ENCODE results near the gene HDAC9. TPM values are rescaled to one million over a fixed set of nuclear protein-coding genes. Genes with fewer than 3 reads are reported as not detected.

The HDAC9 gene
- total and polyA plus RNA-seq, 2 of the 13 experiments (the other 11 are each of a cell fraction or from before 2014, with no cell fraction given): 0.05 to 0.07 TPM

DNA sequence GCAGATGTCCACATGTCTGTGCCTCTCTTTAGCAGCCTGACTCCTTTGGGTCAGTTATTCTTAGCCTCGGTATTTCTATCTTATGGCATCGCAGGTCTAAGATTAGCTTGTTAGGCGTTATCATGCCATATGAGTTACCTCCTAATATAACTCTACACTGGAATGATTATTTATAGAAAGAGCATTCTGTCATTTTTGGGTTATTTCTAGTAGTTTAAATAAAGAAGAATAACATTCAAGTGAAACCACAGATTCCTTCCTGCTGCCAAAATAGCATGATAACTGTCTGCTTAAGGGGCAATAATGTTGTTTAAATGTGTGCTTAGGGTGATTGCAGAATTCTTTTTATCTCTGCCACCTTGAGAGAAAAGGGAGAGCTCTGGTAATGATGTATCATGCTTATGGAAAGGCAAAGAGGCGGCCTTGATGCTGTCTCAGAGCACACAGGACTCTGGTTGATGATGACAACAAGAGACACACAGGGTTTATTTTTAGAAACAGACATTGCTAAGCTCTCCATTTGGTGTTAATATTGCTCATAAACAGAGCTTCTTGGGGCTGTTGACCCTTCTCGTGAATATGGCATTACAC lies 10.4 kb downstream of the HDAC9 start (continued):
- TF ChIP-seq, protein P1, sequence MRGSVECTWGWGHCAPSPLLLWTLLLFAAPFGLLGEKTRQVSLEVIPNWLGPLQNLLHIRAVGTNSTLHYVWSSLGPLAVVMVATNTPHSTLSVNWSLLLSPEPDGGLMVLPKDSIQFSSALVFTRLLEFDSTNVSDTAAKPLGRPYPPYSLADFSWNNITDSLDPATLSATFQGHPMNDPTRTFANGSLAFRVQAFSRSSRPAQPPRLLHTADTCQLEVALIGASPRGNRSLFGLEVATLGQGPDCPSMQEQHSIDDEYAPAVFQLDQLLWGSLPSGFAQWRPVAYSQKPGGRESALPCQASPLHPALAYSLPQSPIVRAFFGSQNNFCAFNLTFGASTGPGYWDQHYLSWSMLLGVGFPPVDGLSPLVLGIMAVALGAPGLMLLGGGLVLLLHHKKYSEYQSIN (CRISPR knock-in tag; IDR thresholded peaks at IDR 0.05; ENCODE audit: borderline replicate concordance): no peak
- TF ChIP-seq, protein P2, sequence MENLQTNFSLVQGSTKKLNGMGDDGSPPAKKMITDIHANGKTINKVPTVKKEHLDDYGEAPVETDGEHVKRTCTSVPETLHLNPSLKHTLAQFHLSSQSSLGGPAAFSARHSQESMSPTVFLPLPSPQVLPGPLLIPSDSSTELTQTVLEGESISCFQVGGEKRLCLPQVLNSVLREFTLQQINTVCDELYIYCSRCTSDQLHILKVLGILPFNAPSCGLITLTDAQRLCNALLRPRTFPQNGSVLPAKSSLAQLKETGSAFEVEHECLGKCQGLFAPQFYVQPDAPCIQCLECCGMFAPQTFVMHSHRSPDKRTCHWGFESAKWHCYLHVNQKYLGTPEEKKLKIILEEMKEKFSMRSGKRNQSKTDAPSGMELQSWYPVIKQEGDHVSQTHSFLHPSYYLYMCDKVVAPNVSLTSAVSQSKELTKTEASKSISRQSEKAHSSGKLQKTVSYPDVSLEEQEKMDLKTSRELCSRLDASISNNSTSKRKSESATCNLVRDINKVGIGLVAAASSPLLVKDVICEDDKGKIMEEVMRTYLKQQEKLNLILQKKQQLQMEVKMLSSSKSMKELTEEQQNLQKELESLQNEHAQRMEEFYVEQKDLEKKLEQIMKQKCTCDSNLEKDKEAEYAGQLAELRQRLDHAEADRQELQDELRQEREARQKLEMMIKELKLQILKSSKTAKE (CRISPR knock-in tag; IDR thresholded peaks at IDR 0.05; ENCODE audit: borderline replicate concordance): no peak
- TF ChIP-seq YEATS4 (CRISPR knock-in tag; IDR thresholded peaks at IDR 0.05; ENCODE audit: borderline replicate concordance) (no peak), ZNF607 (CRISPR knock-in tag; IDR thresholded peaks at IDR 0.05; ENCODE audit: borderline replicate concordance) (no peak), SALL1 (CRISPR knock-in tag; IDR thresholded peaks at IDR 0.05) (no peak)
- TF ChIP-seq, protein P3, sequence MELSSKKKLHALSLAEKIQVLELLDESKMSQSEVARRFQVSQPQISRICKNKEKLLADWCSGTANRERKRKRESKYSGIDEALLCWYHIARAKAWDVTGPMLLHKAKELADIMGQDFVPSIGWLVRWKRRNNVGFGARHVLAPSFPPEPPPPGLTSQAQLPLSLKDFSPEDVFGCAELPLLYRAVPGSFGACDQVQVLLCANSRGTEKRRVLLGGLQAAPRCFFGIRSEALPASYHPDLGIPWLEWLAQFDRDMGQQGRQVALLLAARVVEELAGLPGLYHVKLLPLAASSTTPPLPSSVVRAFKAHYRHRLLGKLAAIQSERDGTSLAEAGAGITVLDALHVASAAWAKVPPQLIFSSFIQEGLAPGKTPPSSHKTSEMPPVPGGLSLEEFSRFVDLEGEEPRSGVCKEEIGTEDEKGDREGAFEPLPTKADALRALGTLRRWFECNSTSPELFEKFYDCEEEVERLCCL (CRISPR knock-in tag; IDR thresholded peaks at IDR 0.05; ENCODE audit: borderline replicate concordance): no peak
